Stimulated activated CD8-positive, alpha-beta memory T cell treated with anti-CD3 and anti-CD28 coated beads, Interleukin-7, amount 100 ng/mL, for 48 hours (primary cell): ENCODE measurements around the gene NUDT11.
"Not testable (repeated sequence)": the region's sequence is repeated elsewhere in the genome, so short reads cannot be mapped to it uniquely, and the experiment has no call there.

ENCODE experiments used
- DNase-seq, 2 donors: peaks; one replicate each; pipeline ENCODE4 v3.0.0-alpha.2; 2020; ENCODE audit warnings: low read depth in 1 of 2; ENCODE audit errors: extremely low read depth in 1 of 2

Gene NUDT11

GRCh38 chrX:51496501-51497291 lies at the start of gene NUDT11:
Gene NUDT11, minus strand, starts transcription at chrX:51496592. Its CDS starts 148 bp downstream, at chrX:51496444.
- peak; percentile 14 to 46 for DNase-seq

GRCh38 chrX:51520393-51520792 lies 24.0 kb upstream of the NUDT11 start:
- DNase-seq: no peak

GRCh38 chrX:51519131-51519530 lies 22.7 kb upstream of the NUDT11 start:
- not testable (repeated sequence) for DNase-seq

- DNase-seq: no peak
These were observed 11.2 kb upstream of the NUDT11 start for GRCh38 chrX:51507551-51507950.

DNA sequence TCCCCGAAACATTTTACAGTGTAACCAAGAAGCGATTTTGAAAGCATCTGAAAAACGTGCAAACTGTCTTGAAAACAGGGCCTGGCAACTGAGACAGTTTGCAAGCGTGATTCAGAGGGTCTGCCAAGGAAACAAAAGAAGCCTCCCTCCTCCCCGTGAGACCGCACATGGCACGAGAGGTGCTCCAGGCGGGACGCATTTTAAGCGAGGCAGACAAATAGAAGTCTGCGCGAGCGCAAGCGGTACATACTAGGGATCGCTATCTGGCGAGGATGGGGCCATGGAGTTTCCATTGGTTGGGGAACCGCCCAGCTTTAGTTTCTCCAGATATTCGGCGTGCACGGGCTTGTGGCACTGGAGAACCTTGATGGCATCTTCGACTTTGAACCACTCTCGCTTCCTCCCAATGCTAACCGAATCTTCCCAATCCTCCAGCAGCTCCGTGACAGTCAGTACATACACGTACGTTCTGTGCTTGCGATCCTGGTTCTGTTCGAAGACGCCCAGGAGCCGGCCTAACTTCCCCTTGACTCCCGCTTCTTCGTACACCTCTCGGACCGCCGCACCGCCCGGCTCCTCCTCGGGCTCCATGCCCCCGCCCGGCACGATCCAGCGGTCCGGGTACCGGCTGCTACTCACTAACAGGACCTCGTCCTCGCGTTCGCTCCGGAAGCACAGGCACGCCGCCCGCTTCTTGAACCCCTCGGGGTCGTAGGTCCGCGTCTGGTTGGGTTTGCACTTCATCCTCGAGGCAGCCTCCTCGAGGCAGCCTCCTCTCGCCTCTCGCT lies 497 bp downstream of the NUDT11 start:
- peak in 1 of 2 donors; percentile 4 for DNase-seq

- no peak for DNase-seq
These were observed 2.0 kb downstream of the NUDT11 start for GRCh38 chrX:51494409-51494808.

GRCh38 chrX:51487960-51488267 lies 8.5 kb downstream of the NUDT11 start:
- no peak for DNase-seq

GRCh38 chrX:51484616-51485015 lies 11.8 kb downstream of the NUDT11 start:
- no peak for DNase-seq

GRCh38 chrX:51482411-51482810 lies 14.0 kb downstream of the NUDT11 start:
- DNase-seq: not testable (repeated sequence)

DNA sequence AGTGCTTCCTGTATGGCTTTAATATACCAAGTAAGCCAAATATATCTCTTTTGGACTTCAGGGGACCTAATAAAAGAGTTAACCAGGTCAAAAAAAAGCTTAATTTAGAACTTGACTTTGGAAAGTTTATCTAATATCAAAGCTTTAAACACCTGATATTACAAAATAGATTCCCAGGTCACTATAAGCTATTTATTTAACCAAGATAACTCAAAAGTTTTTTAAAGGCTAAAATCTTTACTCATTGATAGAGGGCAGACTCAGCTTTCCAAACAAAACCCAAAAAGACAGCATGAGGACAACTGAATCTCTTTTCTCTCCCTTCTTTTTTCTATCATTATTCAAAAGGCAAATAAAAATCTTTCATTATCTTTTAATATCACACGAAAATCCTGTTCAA lies 19.5 kb downstream of the NUDT11 start:
- no peak for DNase-seq

- DNase-seq: no peak
These were observed 33.1 kb downstream of the NUDT11 start for GRCh38 chrX:51463322-51463721.

- DNase-seq: no peak
These were observed 35.0 kb downstream of the NUDT11 start for GRCh38 chrX:51461053-51462044.

DNA sequence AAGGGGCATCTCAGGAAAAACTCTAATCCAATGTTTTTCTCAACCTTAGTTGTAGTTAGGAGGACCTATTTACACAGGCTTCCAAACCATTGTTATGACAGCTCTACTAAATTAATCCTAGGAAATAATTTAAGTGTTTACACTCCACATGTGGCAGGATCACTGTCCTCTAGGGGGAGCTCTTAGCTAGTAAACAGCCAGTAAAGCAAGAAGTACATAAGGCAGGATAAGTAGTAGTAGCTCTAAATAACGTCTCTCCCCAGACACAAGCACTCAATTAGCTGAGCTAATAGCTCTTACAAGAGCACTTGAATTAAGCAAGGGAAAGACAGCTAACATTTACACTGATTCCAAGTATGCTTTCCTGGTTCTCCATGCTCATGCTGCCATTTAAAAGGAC lies 37.3 kb downstream of the NUDT11 start:
- DNase-seq: no peak

GRCh38 chrX:51456814-51457213 lies 39.6 kb downstream of the NUDT11 start:
- no peak for DNase-seq

DNA sequence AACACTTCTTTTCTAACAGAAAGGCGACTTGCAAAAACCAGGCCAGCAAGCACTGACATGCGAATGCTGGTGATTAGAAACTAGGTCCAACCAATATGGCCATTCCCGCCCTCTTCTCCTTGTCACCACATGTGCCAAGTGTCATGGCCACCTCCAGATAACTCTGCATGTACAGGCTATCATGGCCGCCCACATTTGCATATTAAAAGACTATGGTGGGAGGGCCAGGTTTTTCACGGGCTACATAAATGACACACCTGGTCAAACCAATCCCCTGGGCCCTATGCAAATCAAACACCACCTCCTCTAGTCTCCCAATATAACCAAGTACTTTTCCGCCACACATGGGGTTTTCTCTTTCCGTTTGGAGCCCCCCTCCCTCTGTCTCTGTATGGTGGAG lies 40.1 kb downstream of the NUDT11 start:
- DNase-seq: no peak

GRCh38 chrX:51440365-51440764 lies 56.0 kb downstream of the NUDT11 start:
- DNase-seq: no peak
